D721Med (cell line): ENCODE data around the gene UAP1.
"Not testable (repeated sequence)": the region's sequence is repeated elsewhere in the genome, so short reads cannot be mapped to it uniquely, and the experiment has no call there.

Experiments
- DNase-seq: peaks from one replicate; pipeline ENCODE4 v3.0.0; 2011; ENCODE audit warnings: low spot score; ENCODE audit not compliant: insufficient read length
- FAIRE-seq: peaks from 2 replicates; lab custom pipeline; 2011; peaks lifted over from hg19 to GRCh38; lab: Jason Lieb, UNC
- CTCF ChIP-seq: IDR thresholded peaks from 2 replicates; pipeline ENCODE4 v1.5.1; 2012; ENCODE audit warnings: mild to moderate bottlenecking, control low read depth; ENCODE audit not compliant: insufficient read depth; ENCODE audit errors: missing control alignments

Gene UAP1

DNA sequence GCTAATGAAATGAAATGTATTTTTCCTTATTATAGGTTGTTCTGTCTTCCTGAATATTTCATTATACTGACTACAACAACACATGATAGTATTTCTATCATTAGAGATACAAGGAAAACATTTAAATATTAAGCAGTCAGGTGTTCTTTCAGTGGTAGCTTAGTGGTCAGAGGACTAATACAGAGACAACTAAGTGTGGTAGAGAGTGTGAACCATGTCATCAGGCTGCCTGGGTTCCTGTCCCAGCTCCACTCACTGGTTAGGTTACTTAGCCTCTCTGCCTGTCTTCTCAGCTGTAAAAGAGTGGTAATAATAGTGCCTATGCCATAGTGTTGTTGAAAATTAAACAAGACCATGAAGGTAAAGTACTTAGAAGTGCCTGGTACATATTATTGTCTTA is 3.9 kb downstream of the UAP1 start:
- no peak for TF ChIP-seq CTCF
- no peak for DNase-seq
- peak; percentile 21 for FAIRE-seq

DNA sequence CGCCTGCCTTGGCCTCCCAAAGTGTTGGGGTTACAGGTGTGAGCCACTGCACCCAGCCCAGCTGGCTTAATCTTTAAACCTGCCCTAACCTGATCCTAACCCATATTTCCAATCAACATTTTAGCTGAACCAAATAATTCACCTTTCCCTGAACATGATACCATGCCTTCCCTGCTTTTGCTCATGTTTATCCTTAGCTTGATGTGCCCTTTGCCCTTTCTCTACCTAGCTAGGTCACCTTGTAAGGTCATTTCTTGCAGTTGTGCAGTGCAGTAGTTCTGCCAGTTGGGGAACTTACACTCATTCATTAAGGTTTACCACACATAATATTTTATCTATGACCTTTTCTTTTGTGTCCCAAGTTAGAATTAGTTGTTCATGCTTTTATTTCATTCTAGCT is 5.3 kb downstream of the UAP1 start:
- no peak for TF ChIP-seq CTCF
- no peak for DNase-seq
- FAIRE-seq: no peak

GRCh38 chr1:162568802-162569201 is 7.3 kb downstream of the UAP1 start:
- DNase-seq: no peak
- FAIRE-seq: peak; percentile 32
- TF ChIP-seq CTCF: no peak

DNA sequence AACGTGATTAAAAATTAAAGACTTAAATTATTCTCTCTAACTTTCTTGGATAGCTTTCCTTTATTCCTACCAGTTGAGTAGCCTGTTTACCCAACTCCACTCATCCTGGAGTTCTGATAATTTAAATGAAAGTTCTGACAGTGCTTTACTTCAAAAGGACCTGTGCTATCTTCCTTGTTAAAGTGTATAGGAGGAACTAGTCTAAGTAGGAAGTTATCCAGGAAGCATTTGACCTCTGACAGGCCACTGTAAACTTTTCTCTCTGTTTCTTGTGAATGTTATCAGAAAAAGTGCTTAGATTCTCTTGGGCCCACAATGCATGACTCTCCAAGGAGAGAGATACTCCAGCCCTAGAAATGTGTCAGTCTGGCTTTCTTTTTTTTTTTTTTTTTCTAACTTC is 9.2 kb downstream of the UAP1 start:
- FAIRE-seq (no peak), DNase-seq (no peak)
- no peak for TF ChIP-seq CTCF

- not testable (repeated sequence) for FAIRE-seq, DNase-seq
These were observed 9.6 kb downstream of the UAP1 start for GRCh38 chr1:162571121-162571520.

DNA sequence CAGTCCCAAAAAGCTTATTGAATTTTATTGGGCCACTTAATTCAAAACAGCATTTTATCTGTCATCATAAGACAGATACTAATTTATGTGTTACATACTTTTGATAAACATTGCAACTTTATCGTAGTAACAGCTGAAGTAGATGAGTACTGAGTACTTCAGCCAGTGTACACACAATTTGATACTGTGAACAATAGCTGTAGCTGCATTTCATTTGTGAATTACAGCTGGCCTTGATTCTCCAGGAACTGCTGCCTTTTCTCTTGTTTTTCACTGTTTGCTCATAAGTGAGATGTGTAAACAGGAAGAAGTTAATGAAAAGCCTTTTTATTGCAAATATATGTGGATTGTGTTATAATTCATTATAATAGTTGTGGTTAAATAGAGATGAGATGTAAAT is 10.2 kb downstream of the UAP1 start:
- TF ChIP-seq CTCF: no peak
- FAIRE-seq (no peak), DNase-seq (no peak)

DNA sequence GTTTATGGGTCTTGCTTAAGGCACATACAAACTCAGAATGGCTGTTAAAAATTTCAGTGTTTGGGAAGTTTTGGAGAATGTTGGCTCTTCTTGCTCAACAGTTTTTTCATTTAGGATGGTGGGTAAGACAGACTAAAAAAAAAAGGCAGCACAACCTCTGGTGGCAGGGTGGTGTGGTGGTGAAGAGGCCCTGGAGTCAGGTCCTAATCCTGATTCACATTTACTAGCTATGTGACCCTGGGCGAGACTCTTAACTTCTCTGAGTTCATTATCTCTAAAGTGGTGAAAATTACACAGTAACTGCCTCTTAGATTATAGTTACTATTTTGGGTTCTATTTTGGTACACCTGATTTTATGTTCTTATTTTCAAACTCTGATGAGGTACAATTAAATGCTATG is 11.6 kb downstream of the UAP1 start:
- TF ChIP-seq CTCF: no peak
- DNase-seq (no peak), FAIRE-seq (no peak)

DNA sequence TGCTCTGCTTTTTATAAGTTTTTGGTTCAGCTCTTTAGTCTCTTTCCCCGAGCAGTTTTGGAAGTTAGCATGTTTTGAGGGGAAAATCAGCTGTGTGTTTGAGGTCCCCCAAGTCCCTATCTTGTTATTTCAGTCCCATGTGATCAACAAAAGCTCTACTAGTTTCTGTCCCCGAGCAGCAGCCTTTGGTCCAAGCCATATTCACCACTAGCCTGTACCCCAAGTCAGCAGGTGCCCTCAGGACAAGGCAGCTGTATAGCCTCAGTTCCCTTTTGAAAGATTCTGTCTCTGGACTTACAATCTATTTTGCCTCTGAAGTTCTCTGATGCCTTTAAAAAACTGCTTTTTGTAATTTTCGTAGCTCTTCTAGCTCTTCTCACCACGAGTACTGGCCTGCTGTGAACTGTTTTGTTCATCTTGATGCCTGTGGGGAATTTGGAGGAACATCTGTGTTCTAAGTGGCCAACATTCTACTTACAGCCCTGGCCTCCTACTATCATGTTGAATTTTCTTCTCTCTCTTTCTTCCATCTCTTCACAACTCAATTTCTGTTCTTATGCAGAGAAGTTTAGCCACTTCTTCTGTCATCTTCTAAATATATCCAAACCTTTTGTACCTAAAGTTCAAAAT is 16.7 kb downstream of the UAP1 start:
- no peak for FAIRE-seq
- TF ChIP-seq CTCF: no peak
- no peak for DNase-seq
